DLD1 (cell line): Measurements from ENCODE around the gene TRPV5.

Experiments
- in situ Hi-C: cut with HindIII; loops from 2 replicates; pipeline ENCODE4 v1.10.0; 2017; ENCODE audit warnings: low sequenced_read_pairs

TRPV5 gene

DNA sequence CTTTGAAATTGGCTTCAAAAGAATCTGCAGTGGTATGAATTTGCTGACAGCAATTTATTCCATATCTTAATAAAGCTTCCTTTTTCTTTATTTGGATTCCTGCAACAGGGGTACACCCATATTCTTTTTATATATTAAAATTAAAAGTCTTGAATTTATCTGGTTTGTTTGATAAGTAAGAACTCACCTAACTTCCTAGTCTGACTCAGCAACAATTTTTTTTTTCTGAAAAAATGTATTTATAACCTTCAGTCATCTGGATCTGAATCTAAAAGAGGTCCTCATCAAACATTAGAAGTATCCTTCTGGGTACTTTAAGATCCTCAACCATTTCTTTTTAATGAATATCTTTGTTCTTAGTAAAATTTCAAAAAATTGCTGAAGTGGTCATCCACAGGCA is 74.1 kb downstream of the TRPV5 start:
- in situ Hi-C loops, result no loop called here
